Endometrial microvascular endothelial cells (primary cell): ENCODE results near the gene IL16. TPM values are rescaled to one million over a fixed set of nuclear protein-coding genes. Genes with fewer than 3 reads are reported as not detected.

Experiments used
- in situ Hi-C: cut with HindIII; loops from 2 replicates; pipeline ENCODE4 v1.10.0; 2017; ENCODE audit warnings: low sequenced_read_pairs, low pct_unique_long_range_greater_than_20kb; ENCODE audit errors: inconsistent ontology term
- total RNA-seq: library from RNA; depleted of rRNA; stranded (reverse); fragments of >200 nt; gene quantifications from one replicate; pipeline ENCODE4 v1.2.3, GENCODE V29; 2015; ENCODE audit errors: inconsistent ontology term

The IL16 gene
- total RNA-seq, 1 donor from 2014 or later: not detected

DNA sequence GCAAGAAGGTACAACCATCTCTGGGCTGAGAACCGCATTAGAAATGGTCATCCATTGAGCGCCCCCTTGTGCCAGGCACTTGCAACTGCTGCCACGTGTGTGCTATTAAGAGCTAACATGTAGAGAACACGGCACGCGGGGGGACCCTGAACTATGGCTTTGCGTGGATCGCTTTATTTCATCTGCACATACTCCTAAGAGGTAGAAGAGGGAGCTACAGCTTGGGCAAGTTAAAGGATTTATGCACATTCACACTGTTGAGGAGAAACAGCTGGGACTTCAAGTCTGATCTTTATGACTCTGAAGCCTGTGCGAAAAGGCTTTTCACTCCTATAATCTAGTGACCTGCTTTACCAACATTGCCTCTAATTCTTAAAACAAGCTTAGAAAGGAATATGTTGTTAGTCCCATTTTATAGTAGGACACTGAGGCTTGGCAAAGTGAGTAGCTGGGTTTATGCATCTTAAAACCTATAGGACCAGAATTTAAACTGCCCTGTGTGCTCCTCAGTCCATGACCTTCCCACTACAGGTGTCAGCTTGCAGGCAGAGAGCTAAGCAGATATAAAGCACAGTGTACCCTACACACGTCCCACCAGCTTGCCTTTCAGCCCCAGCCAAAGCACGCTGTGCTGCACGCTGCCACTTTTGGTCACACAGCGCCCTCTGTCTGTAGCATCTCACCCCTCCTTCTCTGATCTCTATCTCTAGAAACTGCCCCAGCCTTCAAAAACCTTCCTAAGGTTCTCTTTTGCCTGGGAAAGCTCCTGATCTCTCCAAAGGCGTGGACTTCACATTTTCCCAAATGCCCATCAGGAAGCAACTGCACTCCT lies 69.5 kb downstream of the IL16 start:
- in situ Hi-C loops: no loop called here

DNA sequence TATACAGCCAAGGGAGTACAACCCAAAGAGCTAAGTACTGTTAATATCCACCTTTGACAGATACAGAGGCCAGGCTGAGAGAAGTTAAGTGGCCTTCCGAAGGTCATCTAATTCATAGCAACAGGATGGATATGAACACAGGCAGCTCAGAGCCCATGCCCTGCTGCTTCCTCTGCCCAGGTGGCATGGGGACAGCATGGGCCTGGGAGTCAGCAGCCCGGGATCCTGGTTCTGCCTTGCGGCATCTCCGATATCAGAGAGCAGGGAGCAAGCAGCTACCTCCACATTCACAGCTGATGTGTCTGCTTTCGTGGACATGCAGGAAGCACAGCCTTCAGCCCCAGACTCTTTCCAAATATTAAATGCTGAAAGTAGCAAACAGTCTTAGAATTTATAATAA lies 71.7 kb downstream of the IL16 start:
- in situ Hi-C loops: no loop called here

DNA sequence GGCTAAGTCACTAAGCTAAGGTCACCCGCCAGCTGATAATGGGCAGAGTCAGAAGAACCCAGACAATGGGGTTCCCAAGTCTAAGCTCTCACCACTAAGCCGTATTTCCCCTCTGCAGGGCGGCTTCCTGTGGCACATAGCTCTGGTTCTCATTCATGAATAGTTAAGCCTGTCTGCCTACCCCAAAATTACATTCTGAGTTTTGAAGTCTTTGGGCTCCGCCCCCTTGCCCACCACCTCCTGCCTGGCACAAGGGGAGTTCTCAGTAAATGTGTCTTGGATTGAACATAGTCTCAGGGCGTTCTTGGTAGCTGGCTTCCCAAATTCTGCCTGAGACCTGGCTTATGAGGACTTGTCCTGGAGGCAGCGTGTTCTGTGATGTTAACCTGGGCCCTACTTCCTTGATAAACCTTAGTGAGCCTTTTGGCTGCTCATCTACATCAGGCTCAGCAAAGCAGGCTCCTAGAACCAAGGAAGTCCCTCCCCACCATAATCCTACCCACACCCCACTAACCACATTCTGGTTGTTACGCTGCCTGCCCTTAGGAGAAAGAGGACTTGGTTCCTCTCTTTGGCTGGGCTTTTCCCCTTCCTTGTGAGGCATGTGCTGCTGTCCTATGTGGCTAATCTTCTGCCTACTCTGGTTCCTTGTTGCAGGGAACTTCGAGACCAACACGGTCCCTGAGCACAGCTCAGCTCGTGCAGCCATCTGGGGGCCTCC lies 72.4 kb downstream of the IL16 start:
- in situ Hi-C loops: no loop called here

DNA sequence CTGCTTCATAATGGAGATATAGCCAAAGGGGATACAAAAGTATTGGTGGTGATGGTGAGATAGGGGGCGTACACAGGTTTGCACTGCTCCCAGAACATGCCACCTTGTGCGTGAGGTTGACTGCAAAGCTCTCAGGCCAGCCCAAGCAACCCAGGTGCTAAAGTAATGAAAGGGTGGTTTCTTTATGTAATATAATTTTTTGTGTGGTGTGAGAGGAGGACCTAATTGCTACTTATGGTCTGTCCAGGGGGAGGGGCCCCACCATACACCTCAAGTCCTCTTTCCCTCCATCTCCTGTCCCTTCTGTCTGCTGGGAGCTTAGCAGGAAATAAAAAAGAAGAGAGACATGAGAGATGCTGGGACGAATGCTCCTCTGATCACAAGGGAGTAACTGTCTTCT lies 73.5 kb downstream of the IL16 start:
- in situ Hi-C loops: no loop called here

DNA sequence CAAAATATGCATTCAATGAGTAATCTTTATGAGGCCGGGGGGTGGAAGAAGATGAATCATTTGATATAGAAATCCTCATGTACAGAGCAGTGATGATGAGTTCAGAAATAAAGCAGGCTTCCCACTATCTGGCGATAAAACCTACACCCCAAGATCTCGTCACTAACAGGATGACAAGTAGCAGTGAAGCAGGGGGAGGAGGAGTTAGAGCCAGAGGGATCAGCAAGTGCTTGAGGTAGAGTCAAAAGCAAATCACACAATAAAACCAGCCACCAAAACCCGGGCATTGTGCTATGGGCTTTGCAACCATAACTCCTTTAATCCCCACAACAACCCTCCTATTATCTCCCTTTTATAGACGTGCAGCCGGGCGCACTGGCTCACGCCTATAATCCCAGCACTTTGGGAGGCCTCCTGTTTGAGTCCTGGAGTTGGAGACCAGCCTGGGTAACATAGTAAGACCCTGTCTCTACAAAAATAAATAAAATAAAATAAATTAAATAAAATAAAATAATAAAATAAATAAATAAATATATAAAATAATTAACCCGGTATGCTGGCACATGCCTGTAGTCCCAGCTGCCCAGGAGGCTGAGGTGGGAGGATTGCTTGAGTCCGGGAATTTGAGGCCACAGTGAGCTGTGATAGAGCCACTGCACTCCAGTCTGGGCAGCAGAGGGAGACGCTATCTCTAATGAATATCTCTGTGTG lies 74.3 kb downstream of the IL16 start:
- in situ Hi-C loops: no loop called here

DNA sequence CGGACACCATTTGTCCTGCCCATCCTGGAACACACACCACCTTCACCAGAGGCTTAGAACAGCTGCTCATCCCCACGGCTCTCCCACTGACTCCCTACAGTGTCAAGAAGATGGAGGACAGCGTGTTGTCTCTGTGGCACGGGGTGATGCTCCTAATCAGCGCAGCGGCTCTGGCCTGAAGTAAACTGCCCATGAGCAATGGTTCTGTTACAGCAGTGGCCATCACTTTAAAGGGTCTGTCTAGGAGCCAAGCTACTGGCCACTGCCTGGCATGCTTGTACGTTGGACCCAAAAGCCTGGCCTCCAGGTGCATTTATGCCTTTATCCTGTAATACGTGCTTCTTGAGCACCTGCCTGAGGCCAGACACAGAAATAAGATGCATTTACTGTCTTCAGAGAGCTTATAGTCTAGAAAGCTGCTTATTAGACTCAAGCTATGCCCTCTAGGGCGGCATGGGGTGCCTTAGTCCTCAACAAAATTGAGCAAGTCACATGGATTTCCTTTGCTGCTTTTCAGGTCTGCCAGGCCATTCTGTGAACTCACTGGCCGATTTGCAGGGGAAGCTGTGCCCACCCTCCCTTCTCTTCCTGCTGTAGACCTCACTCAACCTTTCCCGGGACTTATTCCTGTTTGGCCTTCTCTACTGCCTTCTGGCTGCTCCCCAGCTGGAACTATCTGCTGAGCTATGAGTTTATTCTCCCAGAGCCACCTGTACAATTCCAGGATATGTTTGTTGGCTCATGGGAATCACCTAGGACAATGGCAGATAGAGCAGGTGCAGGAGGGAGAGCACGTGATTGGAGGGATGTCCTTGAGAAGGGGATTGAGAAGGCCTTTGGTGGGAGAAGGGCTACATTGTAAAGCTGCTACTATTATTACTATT lies 75.3 kb downstream of the IL16 start:
- in situ Hi-C loops: no loop called here

DNA sequence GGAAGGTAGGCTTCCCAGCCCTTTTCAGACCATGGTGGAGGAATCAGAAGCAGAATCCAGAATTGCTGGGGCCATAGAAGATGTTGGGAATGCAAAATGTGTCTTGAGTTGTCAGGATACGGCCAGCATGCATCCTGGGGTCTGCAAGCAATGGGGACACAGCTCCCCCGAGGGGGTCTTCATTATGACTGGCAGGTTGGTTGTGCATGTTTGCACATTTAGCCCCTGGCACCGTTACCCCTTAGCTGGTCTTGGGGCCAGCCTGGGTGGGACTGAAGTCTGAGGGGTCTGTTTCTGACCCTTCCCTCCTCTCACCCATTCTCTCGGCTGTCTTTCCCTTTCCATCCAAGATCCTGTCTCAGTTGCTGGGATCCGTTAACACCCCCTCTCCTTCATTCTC lies 76.5 kb downstream of the IL16 start:
- in situ Hi-C loops: no loop called here

DNA sequence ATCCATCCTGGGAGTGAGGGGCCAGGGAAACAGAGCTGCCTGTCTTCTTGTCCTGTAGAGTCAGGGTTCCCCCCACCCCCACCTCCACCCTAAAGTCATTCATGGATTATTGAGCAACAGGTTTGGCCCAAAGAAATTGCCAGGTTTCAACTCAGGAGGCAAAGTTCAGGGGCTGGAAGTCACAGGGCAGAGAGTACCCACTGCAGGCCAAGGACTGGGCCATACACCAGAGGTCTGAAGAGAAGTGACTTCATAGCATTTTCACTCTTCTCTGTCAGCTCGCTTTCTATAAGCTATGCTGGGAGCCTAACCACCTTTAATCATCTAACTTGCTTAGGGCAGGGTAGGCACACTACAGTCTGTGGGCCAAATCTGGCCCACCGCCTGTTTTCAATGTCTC lies 77.2 kb downstream of the IL16 start:
- in situ Hi-C loops: no loop called here

DNA sequence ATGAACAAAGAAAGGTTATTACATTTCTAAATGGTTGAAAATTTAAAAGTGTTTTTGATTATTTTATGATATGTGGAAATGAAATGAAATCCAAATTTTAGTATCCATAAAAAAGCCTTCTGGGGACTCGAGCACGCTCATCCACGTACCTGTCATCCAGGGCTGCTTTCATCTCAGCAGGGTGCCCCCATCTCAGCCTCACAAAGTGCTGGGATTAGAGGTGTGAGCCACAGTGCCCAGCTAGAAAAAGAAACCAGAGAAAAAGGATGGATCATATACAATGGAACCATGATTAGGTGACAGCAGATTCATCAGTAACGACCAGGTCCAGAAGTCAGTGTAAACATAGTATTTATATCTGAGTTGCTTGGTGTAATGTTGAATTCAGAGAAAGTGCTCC lies 77.6 kb downstream of the IL16 start:
- in situ Hi-C loops: no loop called here

DNA sequence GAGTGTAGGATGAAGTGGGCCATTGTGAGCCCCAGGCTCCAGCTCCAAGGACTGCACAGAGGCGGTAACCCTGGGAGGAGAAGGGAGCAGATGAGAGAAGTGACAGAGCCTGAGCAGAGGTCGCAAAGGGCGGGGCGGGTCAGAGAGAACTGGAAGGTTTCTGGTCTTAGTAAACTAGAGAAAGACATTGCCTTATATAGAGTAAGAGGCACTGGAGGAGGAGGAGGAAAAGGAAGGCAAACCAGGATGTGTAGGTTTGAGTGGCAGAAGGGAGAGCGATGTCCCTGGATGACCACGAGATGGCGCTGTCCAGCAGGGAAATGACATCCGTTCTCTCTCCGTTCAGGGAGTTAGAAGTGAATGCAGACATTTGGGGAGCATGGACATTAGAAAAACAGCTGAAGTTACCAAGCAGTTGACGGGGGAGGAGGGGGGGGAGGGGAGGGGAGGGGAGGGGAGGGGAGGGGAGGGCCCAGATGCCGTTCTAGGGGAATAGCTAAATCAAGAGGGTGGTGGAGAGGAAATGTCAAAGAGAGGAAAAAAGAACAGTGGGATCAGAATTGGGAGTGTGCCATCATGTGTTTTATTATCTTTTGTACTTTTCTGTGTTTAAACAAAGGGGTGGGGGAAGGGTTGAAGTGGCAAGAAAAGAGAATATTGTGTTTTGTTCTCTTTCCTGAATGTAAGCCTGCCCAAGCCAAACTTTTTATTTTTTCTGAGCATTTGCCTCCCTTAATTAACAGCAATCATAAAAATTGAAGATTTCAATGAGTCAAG lies 78.4 kb downstream of the IL16 start:
- in situ Hi-C loops: no loop called here

DNA sequence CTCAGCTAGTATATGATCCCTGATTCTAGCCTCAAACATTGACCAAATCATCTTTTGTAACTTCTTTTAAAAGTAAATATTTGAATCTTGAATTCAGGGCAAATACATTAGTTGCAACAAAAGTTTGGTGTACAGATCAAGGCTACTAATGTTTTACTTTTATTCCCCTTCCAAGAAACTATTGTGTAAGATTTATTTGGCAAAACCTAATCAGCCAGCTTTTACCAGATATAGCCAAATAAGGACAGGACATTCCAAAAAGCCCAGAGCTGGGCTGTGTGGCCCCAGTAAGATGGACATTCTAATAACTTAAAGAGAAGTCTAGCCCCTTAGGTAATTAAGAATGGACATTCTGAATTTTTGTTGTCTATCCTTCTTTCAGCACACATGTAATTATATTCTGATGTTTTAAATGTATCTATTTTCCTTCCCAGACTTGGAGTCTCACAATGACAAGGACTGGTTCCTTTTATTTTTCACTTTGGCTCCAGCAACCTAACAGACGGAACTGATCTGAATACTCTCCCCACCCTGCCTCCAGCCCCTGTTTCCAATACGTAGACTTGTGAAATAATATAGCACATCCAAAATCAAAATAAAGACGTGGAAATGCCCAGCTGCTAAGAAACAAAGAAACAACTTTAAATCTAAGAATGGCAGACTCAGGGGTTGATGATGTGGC lies 79.2 kb downstream of the IL16 start:
- in situ Hi-C loops: no loop called here

DNA sequence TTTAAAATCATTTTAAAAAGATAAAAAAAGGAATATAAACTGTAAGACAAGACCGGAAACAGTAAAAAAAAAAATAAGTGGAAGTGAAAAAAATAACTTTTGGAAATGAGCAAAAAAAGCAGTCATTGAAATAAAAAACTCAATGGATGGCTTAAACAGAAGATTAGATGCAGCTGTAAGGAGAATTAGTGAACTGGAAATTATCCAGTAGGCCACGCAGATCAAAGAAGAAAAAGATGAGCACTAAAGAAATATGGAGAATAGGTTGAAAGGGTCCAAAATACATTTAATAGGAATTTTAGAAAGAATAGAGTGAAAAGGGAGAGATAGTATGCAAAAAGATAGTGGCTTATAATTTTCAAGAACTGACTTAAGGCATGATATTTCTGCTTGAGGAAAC lies 80.3 kb downstream of the IL16 start:
- in situ Hi-C loops: no loop called here

DNA sequence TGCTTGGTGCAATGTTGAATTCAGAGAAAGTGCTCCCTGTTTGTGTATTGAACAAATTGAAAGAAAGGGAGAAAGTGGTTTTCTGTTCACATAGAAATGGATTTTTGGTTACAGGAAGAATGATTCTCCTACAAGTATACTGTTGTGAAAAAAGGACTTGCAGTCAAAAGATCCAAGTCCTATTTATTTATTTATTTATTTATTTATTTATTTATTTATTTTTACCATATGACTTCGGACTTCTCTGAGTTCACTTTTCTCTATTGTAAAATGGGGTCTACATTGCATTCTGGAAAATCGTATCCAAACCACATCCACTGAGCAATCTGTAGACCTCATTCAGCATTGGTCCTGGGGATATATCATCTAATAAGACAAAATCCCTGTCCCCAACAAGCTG lies 81.2 kb downstream of the IL16 start:
- in situ Hi-C loops: no loop called here

DNA sequence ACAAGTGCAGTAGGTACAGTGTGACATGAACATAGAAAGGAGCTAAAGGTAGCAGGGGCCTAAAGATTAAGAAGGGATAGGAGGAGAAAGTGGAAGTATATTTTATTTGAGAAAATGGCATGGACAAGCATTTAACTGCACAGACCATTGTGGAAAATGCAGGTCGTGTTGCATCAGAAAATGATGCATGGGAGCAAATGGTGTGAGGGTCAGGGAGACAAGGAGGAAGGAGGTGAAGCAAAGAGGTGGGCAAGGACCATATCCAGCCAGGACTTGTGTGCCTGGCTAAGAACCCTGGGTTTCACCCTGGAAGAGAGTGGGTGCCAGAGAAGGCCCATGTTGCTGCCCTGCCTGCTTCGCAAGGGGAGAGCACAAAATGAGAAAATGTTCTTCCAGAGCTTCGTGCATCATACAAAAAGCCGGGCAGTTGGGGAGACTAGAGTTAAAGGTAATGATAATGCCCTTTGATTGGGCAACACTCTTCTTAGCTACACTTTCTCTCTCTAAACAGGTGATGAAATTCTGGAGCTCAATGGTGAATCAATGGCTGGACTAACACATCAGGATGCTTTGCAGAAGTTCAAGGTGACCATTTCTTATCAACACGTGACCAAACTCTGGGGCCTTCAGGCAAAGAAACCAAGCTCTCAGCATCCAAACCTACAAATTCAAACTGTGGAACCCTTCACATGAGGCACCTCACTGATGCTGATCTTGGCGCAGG lies 81.8 kb downstream of the IL16 start:
- in situ Hi-C loops: no loop called here

DNA sequence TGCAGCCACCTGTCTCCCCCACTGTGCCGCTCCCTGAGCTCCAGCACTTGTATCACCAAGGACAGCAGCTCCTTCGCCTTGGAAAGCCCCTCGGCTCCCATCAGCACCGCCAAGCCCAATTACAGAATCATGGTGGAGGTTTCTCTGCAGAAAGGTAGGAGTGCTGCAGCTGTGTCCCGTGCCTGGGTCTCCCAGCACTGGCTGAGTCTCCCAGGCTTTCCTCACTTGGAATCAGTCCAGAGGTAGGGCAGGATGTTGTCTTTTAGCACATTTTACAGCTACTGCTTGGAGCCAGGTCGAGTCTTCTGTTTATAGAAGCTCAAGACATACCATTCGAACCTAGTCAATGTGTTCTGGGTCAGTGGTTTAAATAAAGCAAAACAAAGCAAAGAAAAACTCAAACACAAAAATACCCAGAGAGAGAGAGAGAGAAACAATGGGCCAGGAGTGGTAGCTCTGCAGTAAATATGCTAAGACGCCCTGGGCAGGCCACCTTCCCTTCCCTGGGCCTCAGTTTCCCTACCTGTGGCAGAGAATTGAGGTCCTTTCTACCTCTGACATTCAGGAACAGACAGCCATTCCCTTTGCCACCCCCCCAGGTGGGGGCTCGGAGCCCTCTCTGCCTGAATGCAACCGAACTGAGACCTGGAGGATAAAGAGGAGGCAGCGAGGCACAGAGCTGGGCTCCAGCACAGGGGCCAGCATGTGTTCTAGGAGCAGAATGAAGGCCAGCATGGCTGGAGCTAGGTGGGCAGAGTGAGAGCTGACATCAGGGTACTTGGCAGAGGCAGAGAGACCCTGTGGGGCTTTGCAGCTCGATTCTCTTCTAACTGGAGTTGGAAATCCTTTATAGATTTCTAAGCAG lies 83.2 kb downstream of the IL16 start:
- in situ Hi-C loops: no loop called here

DNA sequence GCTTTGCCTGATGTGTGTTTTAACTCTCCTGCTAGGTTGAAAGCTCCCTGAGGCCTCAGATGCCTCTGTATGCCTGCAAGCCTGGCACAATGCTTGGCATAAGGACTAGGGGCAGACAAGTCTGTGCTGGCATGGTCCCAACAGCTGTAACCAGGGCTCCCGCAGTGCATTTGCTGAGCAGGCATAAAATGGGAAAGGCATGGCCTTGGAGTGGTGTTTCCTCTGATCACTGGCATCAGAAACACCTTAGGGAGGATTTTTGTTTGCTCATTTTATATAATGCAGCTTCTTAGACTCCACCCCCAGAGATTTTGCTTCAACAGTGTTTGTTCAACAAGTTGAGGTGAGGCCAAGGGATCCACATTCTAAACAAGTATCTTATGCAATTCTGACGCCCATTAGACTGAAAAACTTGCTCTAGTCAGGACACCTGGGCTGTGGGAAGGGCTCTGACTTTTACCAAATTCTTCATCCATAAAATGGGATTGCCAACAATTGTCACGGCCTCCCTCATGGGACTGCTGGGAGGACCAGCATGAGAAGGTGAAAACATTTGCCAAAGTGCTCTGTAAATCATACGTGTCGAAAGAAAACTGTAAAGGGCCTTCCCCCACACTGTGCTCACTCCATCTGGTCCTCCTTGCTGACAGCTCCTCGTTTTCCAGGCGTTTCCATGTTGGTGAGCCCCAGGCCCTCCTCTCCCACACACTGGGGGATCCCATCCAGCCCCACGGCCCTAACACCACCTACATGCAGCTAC lies 84.2 kb downstream of the IL16 start:
- in situ Hi-C loops: no loop called here
